SU-DHL-6 (cell line): Measurements from ENCODE around the gene PARN.

Experiments used
- CTCF ChIP-seq: fragments of 200-600 bp; sonication (generic); IDR thresholded peaks from one replicate; pipeline ENCODE4 v1.5.1; 2017; ENCODE audit warnings: antibody characterized with exemption, mild to moderate bottlenecking, low read length, moderate library complexity; ENCODE audit not compliant: insufficient read depth, poor library complexity, severe bottlenecking
- EZH2phosphoT487 ChIP-seq: fragments of 200-600 bp; sonication (generic), shearing (Covaris generic); conservative IDR thresholded peaks from 2 replicates; pipeline ENCODE4 v1.6.1; 2018; ENCODE audit warnings: mild to moderate bottlenecking, antibody characterized with exemption, low read length, moderate library complexity, mixed read lengths

- TF ChIP-seq CTCF (no peak), EZH2phosphoT487 (no peak)
These were observed 146.2 kb downstream of the PARN start for GRCh38 chr16:14483819-14484385.
